Mesodermal cell (in vitro differentiated cells): ENCODE data around the gene DOCK4.
"Not testable (repeated sequence)": the region's sequence is repeated elsewhere in the genome, so short reads cannot be mapped to it uniquely, and the experiment has no call there.

Experiments
- H3K27ac ChIP-seq: 2 replicates; pipeline ENCODE4 v1.7.0; 2013; ENCODE audit warnings: mild to moderate bottlenecking, low read depth, low read length, moderate library complexity; ENCODE audit not compliant: severe bottlenecking
- H3K36me3 ChIP-seq: 2 replicates; pipeline ENCODE4 v1.7.1; 2013; ENCODE audit warnings: mild to moderate bottlenecking, low read length, moderate library complexity; ENCODE audit not compliant: control insufficient read depth, insufficient read depth
- H3K4me1 ChIP-seq: one replicate; pipeline ENCODE4 v1.7.1; 2013; ENCODE audit warnings: mild to moderate bottlenecking, low read length; ENCODE audit not compliant: insufficient read depth, control insufficient read depth, poor library complexity, severe bottlenecking
- H3K4me3 ChIP-seq: 2 replicates; pipeline ENCODE4 v1.7.0; 2013; ENCODE audit warnings: low read length, control low read depth, mild to moderate bottlenecking; ENCODE audit not compliant: insufficient read depth, poor library complexity, severe bottlenecking; ENCODE audit errors: extremely low read depth
- H3K9me3 ChIP-seq: 2 replicates; pipeline ENCODE4 v1.7.1; 2013; ENCODE audit warnings: mild to moderate bottlenecking, low read length, moderate library complexity; ENCODE audit not compliant: control insufficient read depth
- WGBS, 2 experiments: methylation state at CpG; one replicate each; pipeline ENCODE4 v1.1.5; 2013; ENCODE audit warnings: missing lambda C conversion rate in 2 of 2; ENCODE audit not compliant: insufficient coverage in 2 of 2; 5-methylcytosine and 5-hydroxymethylcytosine counted together

Gene DOCK4

GRCh38 chr7:112135815-112136214 is 70.4 kb downstream of the DOCK4 start:
- Histone ChIP-seq H3K4me1 (peaks cover 29% of the 10 kb centered on the region), H3K36me3 (no peaks in the 10 kb centered on the region), H3K4me3 (no peak overlapping the region), H3K27ac (no peak overlapping the region), H3K9me3 (no peaks in the 10 kb centered on the region)
- no CpG with 5 or more reads among the region's 1 CpG for WGBS, 2 experiments

GRCh38 chr7:112134039-112134438 is 72.2 kb downstream of the DOCK4 start:
- Histone ChIP-seq H3K36me3 (no peaks in the 10 kb centered on the region), H3K4me1 (peaks cover 32% of the 10 kb centered on the region), H3K4me3 (no peak overlapping the region), H3K9me3 (no peaks in the 10 kb centered on the region), H3K27ac (no peak overlapping the region)
- WGBS, 2 experiments: 100% methylated on average over 2 of the region's 3 CpGs; no CpG with 5 or more reads in 1 of the 2 experiments

- 97 to 98% methylated on average over 6 of the region's 7 CpGs for WGBS, 2 experiments
- H3K27ac ChIP-seq: peak overlapping the region; percentile 97
Measured at GRCh38 chr7:112133328-112133727, 72.9 kb downstream of the DOCK4 start.

GRCh38 chr7:112132051-112132694 is 74.0 kb downstream of the DOCK4 start:
- H3K9me3 ChIP-seq: no peaks in the 10 kb centered on the region
- H3K27ac ChIP-seq: peak overlapping the region; percentile 97
- WGBS, 2 experiments: 74 to 80% methylated on average over 2 of the region's 4 CpGs
- H3K4me3 ChIP-seq: no peak overlapping the region
- H3K36me3 ChIP-seq: no peaks in the 10 kb centered on the region
- H3K4me1 ChIP-seq: peaks cover 32% of the 10 kb centered on the region

More at GRCh38 chr7:112133328-112133727, 72.9 kb downstream of the DOCK4 start:
- H3K4me3 ChIP-seq: no peak overlapping the region
- peaks cover 32% of the 10 kb centered on the region for H3K4me1 ChIP-seq
- no peaks in the 10 kb centered on the region for H3K36me3 ChIP-seq
- no peaks in the 10 kb centered on the region for H3K9me3 ChIP-seq

GRCh38 chr7:112130729-112131410 is 75.3 kb downstream of the DOCK4 start:
- H3K4me1 ChIP-seq: peaks cover 32% of the 10 kb centered on the region
- no peaks in the 10 kb centered on the region for H3K9me3 ChIP-seq
- 76% methylated on average over 5 of the region's 10 CpGs; no CpG with 5 or more reads in 1 of the 2 experiments for WGBS, 2 experiments
- H3K36me3 ChIP-seq: no peaks in the 10 kb centered on the region
- no peak overlapping the region for H3K4me3 ChIP-seq
- peak overlapping the region; percentile 97 for H3K27ac ChIP-seq

- H3K4me1 ChIP-seq: peaks cover 32% of the 10 kb centered on the region
- 89 to 91% methylated on average over 4 to 5 of the region's 5 CpGs for WGBS, 2 experiments
Measured at GRCh38 chr7:112129655-112130323, 76.4 kb downstream of the DOCK4 start.

GRCh38 chr7:112128461-112129425 is 77.5 kb downstream of the DOCK4 start:
- Histone ChIP-seq H3K27ac (peak overlapping the region; percentile 49), H3K4me1 (peaks cover 32% of the 10 kb centered on the region)
- not testable (repeated sequence) for H3K9me3 ChIP-seq, H3K4me3 ChIP-seq, H3K36me3 ChIP-seq
- whole genome bisulfite sequencing, 2 experiments: no CpG with 5 or more reads among the region's 8 CpGs

More at GRCh38 chr7:112129655-112130323, 76.4 kb downstream of the DOCK4 start:
- Histone ChIP-seq H3K36me3 (no peaks in the 10 kb centered on the region), H3K27ac (no peak overlapping the region), H3K9me3 (no peaks in the 10 kb centered on the region), H3K4me3 (no peak overlapping the region)

- H3K9me3 ChIP-seq, H3K4me3 ChIP-seq, H3K36me3 ChIP-seq, H3K27ac ChIP-seq: not testable (repeated sequence)
- H3K4me1 ChIP-seq: peaks cover 25% of the 10 kb centered on the region
- no CpG with 5 or more reads among the region's 13 CpGs for WGBS, 2 experiments
Measured at GRCh38 chr7:112128041-112128440, 78.2 kb downstream of the DOCK4 start.

GRCh38 chr7:112125250-112125649 is 80.9 kb downstream of the DOCK4 start:
- Histone ChIP-seq H3K27ac (no peak overlapping the region), H3K4me1 (no peaks in the 10 kb centered on the region), H3K9me3 (no peaks in the 10 kb centered on the region), H3K36me3 (no peaks in the 10 kb centered on the region), H3K4me3 (no peak overlapping the region)
- no CpG with 5 or more reads among the region's 2 CpGs for WGBS, 2 experiments
